IPS-18a (cell line): Measurements from ENCODE around the gene DNMT3A.

Source experiments
- H3K27ac ChIP-seq: one replicate; pipeline ENCODE4 v1.5.1; 2013; ENCODE audit warnings: low read length
- H3K27me3 ChIP-seq: one replicate; pipeline ENCODE4 v1.6.1; 2013; ENCODE audit warnings: mild to moderate bottlenecking, low read length; ENCODE audit not compliant: control insufficient read depth, insufficient read depth
- H3K36me3 ChIP-seq: one replicate; pipeline ENCODE4 v1.6.1; 2013; ENCODE audit warnings: low read depth, low read length; ENCODE audit not compliant: control insufficient read depth
- H3K4me1 ChIP-seq: one replicate; pipeline ENCODE4 v1.6.1; 2013; ENCODE audit warnings: low read depth, low read length; ENCODE audit not compliant: control insufficient read depth
- H3K4me3 ChIP-seq: one replicate; pipeline ENCODE4 v1.5.1; 2013; ENCODE audit warnings: low read length
- H3K9ac ChIP-seq: one replicate; pipeline ENCODE4 v1.6.1; 2013; ENCODE audit warnings: mild to moderate bottlenecking, low read length, moderate library complexity
- H3K9me3 ChIP-seq: one replicate; pipeline ENCODE4 v1.6.1; 2013; ENCODE audit warnings: low read depth, low read length; ENCODE audit not compliant: control insufficient read depth

Gene DNMT3A

DNA sequence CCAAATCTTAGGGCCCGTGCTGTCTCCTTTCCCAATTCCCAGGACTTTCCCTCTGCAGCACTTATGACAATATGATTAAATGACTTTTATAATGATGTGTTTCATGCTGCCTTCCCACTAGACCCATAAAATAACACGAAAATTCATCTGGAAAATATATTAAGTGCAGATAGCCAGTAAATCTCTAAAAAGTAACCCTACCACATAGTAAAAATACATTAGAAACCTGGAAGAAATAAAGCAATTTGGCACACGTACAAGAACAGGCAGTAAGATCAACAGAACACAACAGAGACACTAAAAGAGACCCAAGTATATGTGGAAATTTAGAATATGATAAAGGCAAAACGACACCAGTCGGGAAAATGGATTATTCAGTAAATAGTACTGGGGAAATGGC is 143.1 kb downstream of the DNMT3A start:
- Histone ChIP-seq H3K9me3 (no peaks in the 10 kb centered on the region), H3K9ac (no peak overlapping the region), H3K27ac (no peak overlapping the region), H3K4me3 (no peak overlapping the region), H3K4me1 (peaks cover 4% of the 10 kb centered on the region), H3K36me3 (no peaks in the 10 kb centered on the region), H3K27me3 (no peaks in the 10 kb centered on the region)

DNA sequence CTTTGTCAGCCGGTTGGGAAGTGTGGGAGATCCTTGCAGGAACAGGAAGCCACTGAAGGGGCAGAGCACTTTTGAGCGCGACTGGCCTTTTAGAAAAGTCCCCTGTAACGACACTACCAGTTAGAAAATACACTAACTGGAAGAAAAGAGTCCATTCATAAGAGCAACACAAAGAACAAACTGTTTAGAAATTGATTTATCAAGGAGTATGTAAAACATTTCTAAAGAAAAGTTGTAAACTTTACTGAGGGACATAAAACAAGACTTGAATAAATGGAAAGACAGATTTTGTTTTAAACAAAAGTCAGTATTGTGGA is 143.6 kb downstream of the DNMT3A start:
- H3K4me1 ChIP-seq: peaks cover 4% of the 10 kb centered on the region

DNA sequence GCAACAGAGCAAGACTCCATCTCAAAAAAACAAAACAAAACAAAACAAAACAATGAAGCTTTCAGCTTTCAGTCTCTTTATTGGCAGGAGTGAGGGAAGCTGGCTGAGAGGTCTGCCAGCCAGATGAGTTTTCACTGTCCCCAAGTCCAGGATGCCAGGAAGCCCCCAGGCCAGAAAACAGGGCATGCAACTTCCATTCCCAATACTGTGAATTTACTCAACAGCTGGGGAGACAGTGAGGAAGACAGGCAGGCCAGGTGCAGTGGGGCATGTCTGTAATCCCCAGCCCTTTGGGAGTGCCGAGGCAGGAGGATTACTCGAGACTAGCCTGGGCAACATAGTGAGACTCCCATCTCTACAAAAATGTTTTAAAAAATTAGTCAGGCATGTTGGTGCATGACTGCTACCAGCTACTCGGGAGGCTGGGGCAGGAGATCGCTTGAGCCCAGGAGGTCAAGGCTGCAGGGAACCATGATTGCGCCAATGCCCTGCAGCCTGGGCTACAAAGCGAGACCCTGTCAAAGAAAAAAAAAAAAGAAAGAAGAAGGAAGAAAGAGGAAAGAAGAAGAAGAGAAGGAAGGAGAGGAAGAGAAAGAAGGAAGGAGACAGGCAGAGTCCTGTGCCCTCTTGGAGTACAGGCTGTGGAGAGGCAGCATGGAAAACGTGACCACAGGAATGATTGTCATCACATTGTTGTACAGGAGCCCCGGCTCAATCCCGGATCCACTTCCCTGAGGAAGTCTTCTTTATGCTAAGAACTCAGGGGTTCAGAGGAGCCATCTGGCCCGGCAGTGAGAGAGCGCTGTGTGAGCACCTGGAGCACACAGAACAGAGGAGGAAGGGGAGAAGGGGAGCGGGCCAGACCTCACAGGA is 144.2 kb downstream of the DNMT3A start:
- Histone ChIP-seq H3K9me3 (no peaks in the 10 kb centered on the region), H3K4me1 (peaks cover 4% of the 10 kb centered on the region), H3K4me3 (no peak overlapping the region), H3K27me3 (no peaks in the 10 kb centered on the region), H3K36me3 (no peaks in the 10 kb centered on the region), H3K27ac (no peak overlapping the region), H3K9ac (no peak overlapping the region)

More for the DNA sequence above, 143.6 kb downstream of the DNMT3A start:
- no peak overlapping the region for H3K27ac ChIP-seq
- H3K9ac ChIP-seq: no peak overlapping the region
- H3K4me3 ChIP-seq: no peak overlapping the region
- no peaks in the 10 kb centered on the region for H3K27me3 ChIP-seq
- no peaks in the 10 kb centered on the region for H3K36me3 ChIP-seq
- H3K9me3 ChIP-seq: no peaks in the 10 kb centered on the region

GRCh38 chr2:25194576-25195122 is 147.1 kb downstream of the DNMT3A start:
- Histone ChIP-seq H3K27ac (no peak overlapping the region), H3K9me3 (no peaks in the 10 kb centered on the region)

GRCh38 chr2:25190536-25190935 is 151.2 kb downstream of the DNMT3A start:
- H3K27me3 ChIP-seq: no peaks in the 10 kb centered on the region
- no peaks in the 10 kb centered on the region for H3K36me3 ChIP-seq
- H3K9me3 ChIP-seq: no peaks in the 10 kb centered on the region
- no peak overlapping the region for H3K9ac ChIP-seq
- H3K4me3 ChIP-seq: no peak overlapping the region
- H3K4me1 ChIP-seq: peaks cover 4% of the 10 kb centered on the region
- no peak overlapping the region for H3K27ac ChIP-seq

More at GRCh38 chr2:25194576-25195122, 147.1 kb downstream of the DNMT3A start:
- no peaks in the 10 kb centered on the region for H3K36me3 ChIP-seq
- H3K4me1 ChIP-seq: peaks cover 4% of the 10 kb centered on the region
- H3K9ac ChIP-seq: no peak overlapping the region
- no peaks in the 10 kb centered on the region for H3K27me3 ChIP-seq
- no peak overlapping the region for H3K4me3 ChIP-seq

GRCh38 chr2:25188405-25188804 is 153.3 kb downstream of the DNMT3A start:
- Histone ChIP-seq H3K4me1 (no peaks in the 10 kb centered on the region), H3K9ac (no peak overlapping the region), H3K27ac (no peak overlapping the region), H3K27me3 (no peaks in the 10 kb centered on the region), H3K9me3 (no peaks in the 10 kb centered on the region), H3K4me3 (no peak overlapping the region), H3K36me3 (no peaks in the 10 kb centered on the region)

DNA sequence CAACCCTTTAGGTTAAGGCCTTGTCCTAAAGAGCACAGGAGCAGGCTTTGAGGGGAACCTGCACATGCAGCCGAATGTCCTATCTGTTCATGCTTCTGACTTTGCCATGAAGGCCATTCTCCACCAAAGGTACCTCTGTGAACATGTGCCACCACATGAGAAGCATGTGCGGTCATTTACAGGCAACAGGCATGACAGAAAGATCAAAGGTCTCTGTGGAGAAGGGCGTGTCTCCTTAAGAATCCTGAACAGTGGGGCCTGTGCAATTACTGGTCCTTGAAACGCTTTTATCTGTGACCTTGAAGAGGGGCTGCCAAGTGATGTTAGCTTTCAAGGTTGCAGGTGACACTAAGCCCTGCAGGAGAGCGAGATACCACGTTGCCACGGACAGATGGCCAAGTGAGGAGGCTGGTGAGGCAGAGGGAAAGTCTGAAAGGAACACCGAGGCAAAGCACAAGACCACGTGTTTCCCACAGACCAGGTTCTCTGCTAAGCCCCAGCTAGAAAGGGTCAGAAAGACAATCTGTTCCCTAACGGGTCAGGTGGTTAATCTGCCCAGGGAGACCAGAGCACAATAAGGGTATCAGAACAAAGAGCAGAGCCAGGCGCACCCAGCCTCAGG is 153.9 kb downstream of the DNMT3A start:
- Histone ChIP-seq H3K36me3 (no peaks in the 10 kb centered on the region), H3K27me3 (no peaks in the 10 kb centered on the region), H3K27ac (no peak overlapping the region), H3K9me3 (no peaks in the 10 kb centered on the region), H3K4me1 (no peaks in the 10 kb centered on the region), H3K9ac (no peak overlapping the region), H3K4me3 (no peak overlapping the region)

- H3K4me1 ChIP-seq: no peaks in the 10 kb centered on the region
- no peaks in the 10 kb centered on the region for H3K9me3 ChIP-seq
- no peaks in the 10 kb centered on the region for H3K36me3 ChIP-seq
- H3K27ac ChIP-seq: no peak overlapping the region
- H3K27me3 ChIP-seq: no peaks in the 10 kb centered on the region
- H3K9ac ChIP-seq: no peak overlapping the region
- H3K4me3 ChIP-seq: no peak overlapping the region
Observed at GRCh38 chr2:25184254-25184653, 157.5 kb downstream of the DNMT3A start.

- H3K4me3 ChIP-seq: no peak overlapping the region
Observed at GRCh38 chr2:25178976-25179375, 162.7 kb downstream of the DNMT3A start.

More at GRCh38 chr2:25178976-25179375, 162.7 kb downstream of the DNMT3A start:
- Histone ChIP-seq H3K9ac (no peak overlapping the region), H3K27ac (no peak overlapping the region), H3K9me3 (no peaks in the 10 kb centered on the region), H3K27me3 (no peaks in the 10 kb centered on the region), H3K4me1 (peaks cover 3% of the 10 kb centered on the region), H3K36me3 (no peaks in the 10 kb centered on the region)
